SK-N-SH (cell line): Measurements from ENCODE around the gene SLC6A13. TPM values are rescaled to one million over a fixed set of nuclear protein-coding genes. Genes with fewer than 3 reads are reported as not detected.

Experiments used
- CTCF ChIA-PET: fragments of 300-600, 350-600 bp; formaldehyde crosslinking; extraction: SDS; loops from one replicate; lab custom pipeline; 2021; lab: Yijun Ruan, JAX
- POLR2A ChIA-PET: fragments of 350-600 bp; sonication (Branson Sonifier 250); formaldehyde crosslinking; extraction: SDS; loops from one replicate; lab custom pipeline; 2020; ENCODE audit warnings: antibody characterized with exemption, inconsistent platforms; lab: Yijun Ruan, JAX
- DNase-seq: peaks from one replicate; pipeline ENCODE4 v3.0.0; 2012
- H2AFZ ChIP-seq: fragments of 200-600 bp; sonication (generic); 2 replicates; pipeline ENCODE4 v1.8.1; 2016; ENCODE audit warnings: antibody characterized with exemption, mild to moderate bottlenecking, low read depth
- H3F3A ChIP-seq: fragments of 200-600 bp; sonication (generic); replicated peaks from 2 replicates; pipeline ENCODE3; 2016; ENCODE audit warnings: antibody characterized with exemption, mild to moderate bottlenecking; ENCODE audit not compliant: insufficient read depth
- H3K27ac ChIP-seq, 2 experiments: fragments of 200-500 bp in 1 of 2; fragments of 200-600 bp in 1 of 2; sonication (Bioruptor generic) in 1 of 2; sonication (generic), shearing (Covaris generic) in 1 of 2; 2 replicates each; pipeline versions ENCODE4 v1.5.1 to v1.6.1; 2014 to 2016; ENCODE audit warnings: low read depth in 2 of 2, inconsistent platforms in 1 of 2, low read length in 1 of 2, mild to moderate bottlenecking in 1 of 2, mixed read lengths in 1 of 2
- H3K27me3 ChIP-seq: fragments of 200-600 bp; sonication (generic), shearing (Covaris generic); 2 replicates; pipeline ENCODE4 v1.6.1; 2016; ENCODE audit warnings: mixed run types; ENCODE audit not compliant: insufficient read depth
- H3K36me3 ChIP-seq, 2 experiments: fragments of 200-500 bp in 1 of 2; fragments of 200-600 bp in 1 of 2; sonication (Bioruptor generic) in 1 of 2; sonication (generic) in 1 of 2; replicated peaks in 1 of 2; 2 replicates each; pipeline versions ENCODE3 to v1.5.1; 2014 to 2016; ENCODE audit warnings: low read length in 1 of 2, mild to moderate bottlenecking in 1 of 2; ENCODE audit not compliant: insufficient read depth in 2 of 2, control insufficient read depth in 1 of 2
- H3K4me1 ChIP-seq, 2 experiments: fragments of 200-500 bp in 1 of 2; fragments of 200-600 bp in 1 of 2; sonication (Bioruptor generic) in 1 of 2; sonication (generic), shearing (Covaris generic) in 1 of 2; 2 replicates each; pipeline versions ENCODE4 v1.5.1 to v1.6.1; 2014 to 2016; ENCODE audit warnings: low read depth in 1 of 2, low read length in 1 of 2, mixed run types in 1 of 2; ENCODE audit not compliant: insufficient read depth in 2 of 2, control insufficient read depth in 1 of 2
- H3K4me2 ChIP-seq: fragments of 200-600 bp; sonication (generic), shearing (Covaris generic); 2 replicates; pipeline ENCODE4 v1.6.1; 2017; ENCODE audit warnings: mixed run types
- H3K4me3 ChIP-seq, 2 experiments: fragments of 200-500 bp in 1 of 2; fragments of 200-600 bp in 1 of 2; sonication (Bioruptor generic) in 1 of 2; sonication (generic), shearing (Covaris generic) in 1 of 2; 2 replicates each; pipeline versions ENCODE4 v1.5.1 to v1.8.1; 2014 to 2016; ENCODE audit warnings: low read depth in 2 of 2, inconsistent platforms in 1 of 2, low read length in 1 of 2, mild to moderate bottlenecking in 1 of 2, mixed read lengths in 1 of 2, moderate library complexity in 1 of 2
- H3K79me2 ChIP-seq: fragments of 200-600 bp; sonication (generic); 2 replicates; pipeline ENCODE4 v1.8.1; 2017; ENCODE audit warnings: mild to moderate bottlenecking; ENCODE audit not compliant: insufficient read depth
- H3K9ac ChIP-seq: fragments of 200-600 bp; sonication (generic); 2 replicates; pipeline ENCODE4 v1.6.1; 2017; ENCODE audit warnings: mixed run types
- H3K9me2 ChIP-seq: fragments of 200-600 bp; sonication (generic); 2 replicates; pipeline ENCODE4 v1.6.1; 2017; ENCODE audit warnings: mixed run types
- H3K9me3 ChIP-seq: fragments of 200-600 bp; sonication (generic); 2 replicates; pipeline ENCODE4 v1.6.1; 2017; ENCODE audit warnings: mixed run types, mild to moderate bottlenecking, moderate library complexity
- H4K20me1 ChIP-seq: fragments of 200-600 bp; sonication (generic); 2 replicates; pipeline ENCODE4 v1.6.1; 2017; ENCODE audit warnings: mild to moderate bottlenecking, mixed run types; ENCODE audit not compliant: insufficient read depth
- ELF1 ChIP-seq: IDR thresholded peaks from 2 replicates; pipeline ENCODE4 v1.4.0; 2012
- EP300 ChIP-seq, 2 experiments: IDR thresholded peaks; 2 replicates each; pipeline versions ENCODE4 v1.4.0 to v1.6.1; 2012; ENCODE audit warnings: borderline replicate concordance in 1 of 2, low read depth in 1 of 2, low read length in 1 of 2
- FOSL2 ChIP-seq: IDR thresholded peaks from 2 replicates; pipeline ENCODE4 v1.4.0; 2012; ENCODE audit warnings: low read depth, mild to moderate bottlenecking, moderate library complexity, borderline replicate concordance
- FOXM1 ChIP-seq: IDR thresholded peaks from 2 replicates; pipeline ENCODE4 v1.4.0; 2012; ENCODE audit warnings: low read depth, mild to moderate bottlenecking
- GABPA ChIP-seq: IDR thresholded peaks from 2 replicates; pipeline ENCODE4 v1.4.0; 2012; ENCODE audit warnings: low read depth, mild to moderate bottlenecking
- MXI1 ChIP-seq: IDR thresholded peaks from 2 replicates; pipeline ENCODE4 v1.6.1; 2012; ENCODE audit warnings: mild to moderate bottlenecking, low read depth, low read length, improper control_type of control experiment
- POLR2AphosphoS5 ChIP-seq: IDR thresholded peaks from 2 replicates; pipeline ENCODE4 v1.6.1; 2012; ENCODE audit warnings: low read depth, low read length
- RAD21 ChIP-seq: IDR thresholded peaks from 2 replicates; pipeline ENCODE4 v1.6.1; 2012; ENCODE audit warnings: mild to moderate bottlenecking, low read length
- SMC3 ChIP-seq: IDR thresholded peaks from 2 replicates; pipeline ENCODE4 v1.6.1; 2012; ENCODE audit warnings: low read depth, low read length, improper control_type of control experiment
- TAF1 ChIP-seq: IDR thresholded peaks from 2 replicates; pipeline ENCODE4 v1.6.1; 2012; ENCODE audit warnings: low read depth, mild to moderate bottlenecking, low read length, moderate library complexity, borderline replicate concordance
- YY1 ChIP-seq: IDR thresholded peaks from 2 replicates; pipeline ENCODE4 v1.4.0; 2012; ENCODE audit warnings: low read depth, mild to moderate bottlenecking
- WGBS: methylation state at CpG from one replicate; pipeline ENCODE4 v1.1.6; 2017; ENCODE audit warnings: low lambda C conversion rate; 5-methylcytosine and 5-hydroxymethylcytosine counted together
- polyA plus RNA-seq, 3 experiments: library from polyadenylated mRNA; depleted of rRNA; stranded (reverse); fragments of >200 nt; gene quantifications; 2 replicates each; pipeline ENCODE4 v1.2.3, GENCODE V29; 2012
- TF ChIP-seq, protein P1 (sequence below): IDR thresholded peaks from 2 replicates; pipeline ENCODE4 v1.6.1; 2012; ENCODE audit warnings: mild to moderate bottlenecking, low read depth, low read length, moderate library complexity
- TF ChIP-seq, protein P2 (sequence below): IDR thresholded peaks from 2 replicates; pipeline ENCODE4; 2012

SLC6A13 gene
- polyA plus RNA-seq, 1 of the 3 experiments (the other 2 are of a cell fraction) = 0.05 TPM

DNA sequence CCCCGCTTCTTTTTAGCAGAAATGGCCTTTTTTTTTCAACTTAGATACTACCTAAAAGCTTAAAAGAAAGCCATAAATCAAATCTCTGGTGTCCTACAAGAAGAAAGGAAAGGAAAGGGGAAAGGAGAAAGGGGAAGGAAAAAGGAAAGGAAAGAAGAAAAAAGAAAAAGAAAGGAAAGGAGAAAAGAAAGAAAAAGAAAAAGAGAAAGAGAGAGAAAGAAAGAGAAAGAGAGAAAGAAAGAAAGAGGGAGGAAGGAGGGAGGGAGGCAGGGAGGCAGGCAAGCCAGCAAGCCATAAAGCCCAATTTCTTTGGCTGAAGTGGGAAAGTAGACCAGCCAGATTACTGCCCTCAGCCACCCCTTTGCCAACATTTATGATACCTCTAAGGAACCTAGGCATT, 32.5 kb upstream of the SLC6A13 start:
- 0 out of 4 replicates have a peak, but pooled peaks cover 0 to 14% of the 10 kb centered on the region in 2 experiments for H3K4me1 ChIP-seq
- H3K4me3 ChIP-seq = no peak overlapping the region
- no peak overlapping the region for H3K27ac ChIP-seq
- peaks cover 29% of the 10 kb centered on the region for H3K79me2 ChIP-seq
- no peak overlapping the region for H2AFZ ChIP-seq
- H4K20me1 ChIP-seq = no peaks in the 10 kb centered on the region
- POLR2A ChIA-PET = no interaction called here
- H3K4me2 ChIP-seq = no peak overlapping the region
- CTCF ChIA-PET = no interaction called here
- DNase-seq = no peak
- H3F3A ChIP-seq = peaks cover 20% of the 10 kb centered on the region
- H3K9ac ChIP-seq = no peak overlapping the region
- WGBS = 100% methylated on average over 1 of the region's 1 CpG
- H3K9me2 ChIP-seq = no peaks in the 10 kb centered on the region
- H3K9me3 ChIP-seq = no peaks in the 10 kb centered on the region
- H3K27me3 ChIP-seq = no peaks in the 10 kb centered on the region
- H3K36me3 ChIP-seq = peaks cover 67 to 78% of the 10 kb centered on the region in 2 experiments
- TF ChIP-seq EP300 (IDR thresholded peaks at IDR 0.05; ENCODE audit: borderline replicate concordance in 1 of 2, low read depth in 1 of 2, low read length in 1 of 2) (no peak), TAF1 (no peak), RAD21 (no peak), YY1 (no peak), MXI1 (no peak), GABPA (no peak)
- TF ChIP-seq, protein P1, sequence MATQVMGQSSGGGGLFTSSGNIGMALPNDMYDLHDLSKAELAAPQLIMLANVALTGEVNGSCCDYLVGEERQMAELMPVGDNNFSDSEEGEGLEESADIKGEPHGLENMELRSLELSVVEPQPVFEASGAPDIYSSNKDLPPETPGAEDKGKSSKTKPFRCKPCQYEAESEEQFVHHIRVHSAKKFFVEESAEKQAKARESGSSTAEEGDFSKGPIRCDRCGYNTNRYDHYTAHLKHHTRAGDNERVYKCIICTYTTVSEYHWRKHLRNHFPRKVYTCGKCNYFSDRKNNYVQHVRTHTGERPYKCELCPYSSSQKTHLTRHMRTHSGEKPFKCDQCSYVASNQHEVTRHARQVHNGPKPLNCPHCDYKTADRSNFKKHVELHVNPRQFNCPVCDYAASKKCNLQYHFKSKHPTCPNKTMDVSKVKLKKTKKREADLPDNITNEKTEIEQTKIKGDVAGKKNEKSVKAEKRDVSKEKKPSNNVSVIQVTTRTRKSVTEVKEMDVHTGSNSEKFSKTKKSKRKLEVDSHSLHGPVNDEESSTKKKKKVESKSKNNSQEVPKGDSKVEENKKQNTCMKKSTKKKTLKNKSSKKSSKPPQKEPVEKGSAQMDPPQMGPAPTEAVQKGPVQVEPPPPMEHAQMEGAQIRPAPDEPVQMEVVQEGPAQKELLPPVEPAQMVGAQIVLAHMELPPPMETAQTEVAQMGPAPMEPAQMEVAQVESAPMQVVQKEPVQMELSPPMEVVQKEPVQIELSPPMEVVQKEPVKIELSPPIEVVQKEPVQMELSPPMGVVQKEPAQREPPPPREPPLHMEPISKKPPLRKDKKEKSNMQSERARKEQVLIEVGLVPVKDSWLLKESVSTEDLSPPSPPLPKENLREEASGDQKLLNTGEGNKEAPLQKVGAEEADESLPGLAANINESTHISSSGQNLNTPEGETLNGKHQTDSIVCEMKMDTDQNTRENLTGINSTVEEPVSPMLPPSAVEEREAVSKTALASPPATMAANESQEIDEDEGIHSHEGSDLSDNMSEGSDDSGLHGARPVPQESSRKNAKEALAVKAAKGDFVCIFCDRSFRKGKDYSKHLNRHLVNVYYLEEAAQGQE = no peak
- TF ChIP-seq, protein P2, sequence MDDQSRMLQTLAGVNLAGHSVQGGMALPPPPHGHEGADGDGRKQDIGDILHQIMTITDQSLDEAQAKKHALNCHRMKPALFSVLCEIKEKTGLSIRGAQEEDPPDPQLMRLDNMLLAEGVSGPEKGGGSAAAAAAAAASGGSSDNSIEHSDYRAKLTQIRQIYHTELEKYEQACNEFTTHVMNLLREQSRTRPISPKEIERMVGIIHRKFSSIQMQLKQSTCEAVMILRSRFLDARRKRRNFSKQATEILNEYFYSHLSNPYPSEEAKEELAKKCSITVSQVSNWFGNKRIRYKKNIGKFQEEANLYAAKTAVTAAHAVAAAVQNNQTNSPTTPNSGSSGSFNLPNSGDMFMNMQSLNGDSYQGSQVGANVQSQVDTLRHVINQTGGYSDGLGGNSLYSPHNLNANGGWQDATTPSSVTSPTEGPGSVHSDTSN = no peak

DNA sequence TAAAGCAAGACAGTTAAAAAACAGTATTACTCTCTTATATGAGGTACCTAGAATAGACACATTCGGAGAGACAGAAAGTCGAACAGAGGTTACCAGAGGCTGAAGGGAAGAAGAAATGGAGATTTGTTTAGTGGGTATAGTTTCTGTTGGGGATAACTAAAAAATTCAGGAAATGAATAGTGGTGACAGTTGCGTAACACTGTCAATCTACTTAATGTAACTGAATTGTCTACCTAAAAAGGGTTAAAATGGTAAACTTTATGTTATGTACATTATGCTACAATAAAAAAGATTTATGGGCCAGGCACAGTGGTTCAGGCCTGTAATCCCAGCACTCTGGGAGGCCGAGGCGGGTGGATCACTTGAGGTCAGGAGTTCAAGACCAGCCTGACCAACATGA, 30.6 kb upstream of the SLC6A13 start:
- no peaks in the 10 kb centered on the region for H3K27me3 ChIP-seq
- H3F3A ChIP-seq = peaks cover 20% of the 10 kb centered on the region
- no peak for DNase-seq
- H3K79me2 ChIP-seq = peaks cover 11% of the 10 kb centered on the region
- ChIA-PET POLR2A (interaction anchor here (0.7 kb wide), 1 partner anchor 67 kb away, joined by 3 read pairs; no protein-coding TSS in a partner anchor), CTCF (interaction anchor here (0.9 kb wide), 1 partner anchor 11 kb away, joined by 3 read pairs; no protein-coding TSS in a partner anchor)
- peaks cover 74 to 77% of the 10 kb centered on the region in 2 experiments for H3K36me3 ChIP-seq
- no peak overlapping the region for H3K4me2 ChIP-seq
- WGBS = 92% methylated on average over 5 of the region's 5 CpGs
- peaks cover 0 to 14% of the 10 kb centered on the region in 2 experiments; a peak in 1 of 4 replicates for H3K4me1 ChIP-seq
- H2AFZ ChIP-seq = no peak overlapping the region
- H3K9ac ChIP-seq = no peak overlapping the region
- no peaks in the 10 kb centered on the region for H3K9me3 ChIP-seq
- no peaks in the 10 kb centered on the region for H4K20me1 ChIP-seq
- no peaks in the 10 kb centered on the region for H3K9me2 ChIP-seq
- no peak for TF ChIP-seq TAF1
- TF ChIP-seq FOSL2 = no peak
- no peak for TF ChIP-seq ELF1
- TF ChIP-seq, protein P2 = no peak
- no peak for TF ChIP-seq SMC3
- TF ChIP-seq EP300 (IDR thresholded peaks at IDR 0.05; ENCODE audit: borderline replicate concordance in 1 of 2, low read depth in 1 of 2, low read length in 1 of 2) = no peak
- TF ChIP-seq RAD21 = no peak
- TF ChIP-seq POLR2AphosphoS5 = no peak
- TF ChIP-seq FOXM1 = no peak
- no peak overlapping the region for H3K4me3 ChIP-seq
- 0 out of 4 replicates have a peak overlapping the region, but pooled peaks of 1 of the 2 experiments have one; percentile 18 for H3K27ac ChIP-seq
